CD4-positive, alpha-beta T cell treated with Interleukin-12 subunit alpha and Interleukin-12 subunit beta, for 1 hour (primary cell): ENCODE results near the gene NUAK2.
A peak's percentile ranks its signal among the peaks of the same experiment; 100 is the strongest.

Experiments
- DNase-seq: peaks from one replicate; pipeline ENCODE4 v3.0.0-alpha.2; 2020

The NUAK2 gene

DNA sequence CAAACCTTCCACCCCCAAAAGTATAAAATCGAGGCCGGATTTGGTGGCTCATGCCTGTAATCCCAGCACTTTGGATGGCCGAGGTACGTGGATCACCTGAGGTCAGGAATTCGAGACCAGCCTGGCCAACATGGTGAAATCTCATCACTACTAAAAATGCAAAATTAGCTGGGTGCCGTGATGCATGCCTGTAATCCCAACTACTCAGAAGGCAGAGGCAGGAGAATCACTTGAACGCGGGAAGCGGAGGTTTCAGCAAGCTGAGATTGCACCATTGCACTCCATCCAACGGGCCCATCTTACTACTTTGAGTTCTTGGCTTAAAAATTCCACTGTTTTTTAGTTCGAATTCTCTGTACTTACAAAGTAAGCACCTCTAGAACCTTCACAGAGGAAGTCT, 24.2 kb upstream of the NUAK2 start:
- DNase-seq = no peak

DNA sequence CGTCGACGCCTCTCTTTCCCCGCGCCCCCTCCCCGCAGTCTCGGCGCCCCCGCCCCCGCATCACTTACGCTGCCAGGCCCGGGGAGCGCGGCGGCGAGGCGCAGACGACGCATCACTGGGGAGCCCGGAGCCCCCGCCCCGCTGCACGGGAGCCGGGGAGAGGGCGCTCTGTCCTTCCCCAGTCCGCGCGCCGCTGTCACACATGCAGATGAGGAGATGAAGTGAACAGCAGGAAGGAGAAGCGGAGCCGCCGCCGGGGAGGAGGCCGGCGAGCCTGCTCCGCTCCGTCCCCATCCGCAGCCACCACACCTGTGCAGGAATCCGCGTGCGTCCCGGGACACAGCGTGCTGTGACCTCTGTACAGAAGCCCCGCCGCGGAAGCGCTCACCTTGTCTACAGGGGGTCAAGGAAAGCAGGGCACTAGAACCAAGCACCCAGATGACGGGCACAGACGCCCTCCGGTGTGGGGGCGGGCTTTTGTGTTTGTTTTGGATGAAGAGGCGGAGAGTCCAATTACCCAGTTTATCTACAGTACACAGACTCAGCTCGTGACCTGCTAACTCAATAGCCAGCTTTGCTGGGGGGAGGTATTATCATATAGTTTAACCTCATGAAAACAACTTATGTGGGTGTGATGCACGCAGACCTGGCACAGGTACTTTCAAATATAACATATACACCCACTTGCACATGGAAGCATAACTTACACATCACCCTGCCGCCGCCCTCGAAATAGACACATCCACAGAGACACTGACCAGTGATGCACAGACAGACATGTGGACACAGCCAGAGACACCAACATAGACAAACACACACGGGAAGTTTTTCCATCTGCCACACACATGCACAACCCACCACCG, 22.8 kb upstream of the NUAK2 start:
- DNase-seq = peak; percentile 26

GRCh38 chr1:205343431-205344065, 22.0 kb upstream of the NUAK2 start:
- no peak for DNase-seq

DNA sequence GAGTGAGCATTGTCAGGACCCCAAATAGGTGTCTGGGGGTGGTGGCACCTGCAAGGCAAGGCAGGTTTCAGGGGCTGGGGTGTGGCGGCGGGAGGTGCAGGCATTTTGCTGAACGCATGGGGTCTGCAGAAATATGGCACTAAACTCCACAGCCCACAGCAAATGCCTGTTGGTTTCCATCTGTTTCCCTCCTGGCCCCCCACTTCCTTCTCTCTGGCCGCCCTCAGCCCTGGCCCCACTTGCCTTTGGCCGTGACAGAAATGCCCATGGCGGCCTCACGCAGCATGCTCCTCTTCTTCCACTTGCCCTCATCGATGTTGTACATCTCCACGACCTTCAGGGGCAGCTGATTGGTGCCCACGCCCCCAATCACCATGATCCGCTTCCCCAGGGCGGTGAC, 21.4 kb upstream of the NUAK2 start:
- no peak for DNase-seq

GRCh38 chr1:205340676-205341075, 19.1 kb upstream of the NUAK2 start:
- no peak for DNase-seq

GRCh38 chr1:205339717-205340116, 18.2 kb upstream of the NUAK2 start:
- DNase-seq = no peak

DNA sequence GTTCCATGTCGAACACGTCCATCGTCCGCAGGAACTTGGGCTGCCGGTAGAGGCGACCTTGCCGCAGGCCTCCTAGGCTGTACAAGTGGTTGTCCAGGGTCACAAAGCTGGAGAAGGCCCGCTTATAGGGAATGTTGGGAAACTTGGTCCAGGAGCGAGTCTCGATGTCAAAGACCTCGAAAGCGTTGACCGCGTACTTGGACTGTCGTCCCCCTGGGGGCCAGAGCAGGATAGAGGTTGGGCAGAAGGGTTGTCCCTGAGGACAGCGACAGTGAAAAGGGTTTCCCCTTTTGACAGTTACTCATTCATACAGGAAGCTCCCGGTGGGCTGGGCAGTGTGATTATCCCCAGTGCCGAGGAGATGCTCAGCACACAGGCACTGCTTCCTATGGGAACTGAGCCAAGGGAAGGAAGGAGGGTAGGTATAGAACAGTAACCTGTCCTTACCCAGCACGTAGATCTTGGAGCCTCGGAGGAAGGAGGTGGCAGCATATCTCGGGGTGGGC, 17.7 kb upstream of the NUAK2 start:
- DNase-seq = no peak

GRCh38 chr1:205338011-205338410, 16.5 kb upstream of the NUAK2 start:
- no peak for DNase-seq

DNA sequence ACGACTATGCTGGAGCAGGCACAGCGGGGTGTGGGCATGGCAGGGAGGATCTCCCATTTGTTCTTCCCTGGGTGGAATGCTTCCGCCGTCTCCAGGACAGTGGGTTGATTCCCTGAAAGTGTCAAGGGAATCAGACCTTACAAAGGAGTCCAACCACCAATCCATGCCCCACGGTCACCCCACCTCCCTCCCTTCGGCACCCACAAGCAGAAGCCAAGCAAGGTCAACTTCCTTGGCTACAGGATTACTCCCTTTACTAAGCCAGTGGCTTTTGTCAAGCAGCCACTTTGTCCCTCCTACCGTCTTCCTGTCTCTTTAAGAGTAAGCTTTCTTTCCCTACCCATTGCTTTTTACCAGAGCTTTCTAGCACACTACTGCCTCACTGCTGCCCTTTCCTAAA, 15.9 kb upstream of the NUAK2 start:
- no peak for DNase-seq

DNA sequence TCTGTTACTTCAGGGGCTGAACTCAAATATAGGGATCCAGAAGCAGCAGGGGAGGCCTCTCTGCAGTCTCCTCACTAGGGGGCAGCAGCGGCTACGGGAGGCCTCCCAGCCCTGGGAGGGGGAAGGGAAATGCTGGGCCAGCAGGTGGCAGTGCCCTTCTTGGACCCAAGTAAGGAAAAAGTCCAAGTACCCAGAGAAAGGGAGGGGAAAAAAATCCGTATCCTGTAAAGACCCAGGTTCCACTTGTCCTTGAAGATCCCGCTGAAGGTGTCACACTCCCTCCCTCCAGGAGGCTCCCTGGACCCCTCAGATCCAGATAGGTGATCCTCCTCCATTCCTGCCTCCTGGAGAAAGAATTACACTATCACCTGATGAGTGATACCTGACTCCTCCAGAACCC, 14.1 kb upstream of the NUAK2 start:
- peak; percentile 79 for DNase-seq

DNA sequence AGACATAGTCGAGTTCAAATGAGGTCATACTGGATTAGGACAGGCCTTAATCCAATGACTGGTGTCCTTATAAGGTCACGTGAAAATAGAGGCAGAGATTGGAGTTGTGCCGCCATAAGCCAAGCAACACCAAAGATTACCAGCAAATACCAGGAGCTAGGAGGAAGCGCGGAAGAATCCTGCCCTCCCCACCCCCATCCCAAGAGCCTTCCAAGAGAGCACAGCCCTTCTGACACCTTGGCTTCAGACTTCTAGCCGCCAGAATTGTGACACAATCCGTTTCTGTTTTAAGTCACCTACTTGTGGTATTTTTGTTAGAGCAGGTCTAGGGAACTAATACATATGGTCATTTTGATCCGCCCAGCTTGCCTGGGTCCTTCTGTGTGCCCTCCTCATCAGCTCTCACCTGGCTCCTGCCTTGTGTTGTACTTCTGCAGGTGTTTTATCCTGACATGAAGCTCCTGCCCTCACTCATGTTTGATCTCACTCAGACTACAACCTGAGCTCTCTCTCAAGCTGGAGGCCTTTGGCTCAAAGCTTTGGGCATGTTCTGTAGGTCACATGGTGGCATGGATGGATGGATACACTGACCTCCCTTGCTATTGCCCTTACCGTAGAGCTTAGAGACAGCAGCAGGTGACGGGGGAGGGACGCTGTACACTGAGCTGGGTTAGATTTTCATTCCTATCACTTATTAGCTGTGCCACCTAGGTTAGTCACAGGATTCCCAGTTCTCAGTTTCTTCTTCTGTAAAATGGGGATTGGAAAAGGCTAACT, 10.7 kb upstream of the NUAK2 start:
- DNase-seq = no peak

- DNase-seq = no peak
Measured at GRCh38 chr1:205330150-205330549, 8.6 kb upstream of the NUAK2 start.

DNA sequence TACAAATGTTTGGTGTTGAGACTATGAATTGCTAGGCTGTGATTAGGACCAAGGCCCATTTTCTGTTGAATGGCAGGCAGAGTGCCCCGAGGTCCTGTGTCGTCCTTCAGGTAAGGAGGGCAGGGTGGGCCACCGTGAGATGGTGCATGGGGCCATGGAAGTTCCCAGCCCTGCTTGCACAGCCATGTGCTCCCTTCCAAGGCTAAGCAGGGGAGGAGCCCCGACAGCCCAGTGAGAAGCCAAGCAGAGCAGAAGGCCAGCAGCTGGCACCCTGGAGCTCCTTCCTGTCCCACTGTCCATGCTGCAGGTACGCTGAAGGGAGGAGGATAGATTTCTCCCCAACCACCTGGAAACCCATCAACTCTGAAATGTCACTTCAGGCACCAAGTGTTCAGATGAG, 8.2 kb upstream of the NUAK2 start:
- no peak for DNase-seq

- DNase-seq = no peak
Measured at GRCh38 chr1:205328476-205328875, 6.9 kb upstream of the NUAK2 start.

GRCh38 chr1:205326812-205327466, 5.4 kb upstream of the NUAK2 start:
- DNase-seq = no peak

- DNase-seq = peak; percentile 76
Measured at GRCh38 chr1:205325334-205325884, 3.9 kb upstream of the NUAK2 start.

DNA sequence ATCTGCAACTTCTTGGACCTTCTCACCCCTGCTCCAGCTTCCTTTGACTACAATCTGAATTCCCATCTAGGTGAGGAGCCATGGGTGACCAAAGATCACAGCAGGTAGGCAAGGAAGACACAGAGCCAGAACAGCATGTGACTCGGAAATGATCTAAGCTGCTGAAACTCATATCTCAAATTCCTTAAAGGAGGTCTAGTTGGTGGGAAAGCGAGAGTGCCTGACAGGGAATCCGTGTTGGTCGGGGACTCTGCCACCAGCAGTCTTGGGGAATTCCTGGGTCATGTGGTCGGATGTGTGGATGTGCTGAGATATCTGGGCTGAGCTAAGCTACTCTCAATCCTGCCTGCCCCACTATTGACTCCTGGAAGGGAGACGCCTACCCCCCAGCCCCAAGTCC, 3.2 kb upstream of the NUAK2 start:
- no peak for DNase-seq

- DNase-seq = no peak
Measured at GRCh38 chr1:205323794-205324193, 2.2 kb upstream of the NUAK2 start.

DNA sequence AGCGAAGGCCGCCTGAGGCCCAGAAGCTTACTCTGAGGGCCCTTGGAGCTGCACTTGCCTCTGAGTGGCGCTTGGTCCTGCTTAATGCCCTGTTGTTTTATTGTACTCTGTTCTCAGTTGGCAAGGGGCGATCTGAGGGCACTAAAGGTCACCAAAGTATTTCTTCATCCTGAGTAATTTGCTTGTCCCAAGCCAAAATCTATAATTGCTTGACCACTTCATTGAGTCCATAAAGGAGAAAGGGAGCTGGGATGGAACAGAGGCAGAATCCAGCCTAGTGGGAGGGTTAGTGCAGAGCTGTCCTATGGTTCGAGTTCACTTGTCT, 376 bp upstream of the NUAK2 start:
- no peak for DNase-seq

GRCh38 chr1:205319081-205320018, 2.2 kb downstream of the NUAK2 start:
- peak; percentile 42 for DNase-seq

DNA sequence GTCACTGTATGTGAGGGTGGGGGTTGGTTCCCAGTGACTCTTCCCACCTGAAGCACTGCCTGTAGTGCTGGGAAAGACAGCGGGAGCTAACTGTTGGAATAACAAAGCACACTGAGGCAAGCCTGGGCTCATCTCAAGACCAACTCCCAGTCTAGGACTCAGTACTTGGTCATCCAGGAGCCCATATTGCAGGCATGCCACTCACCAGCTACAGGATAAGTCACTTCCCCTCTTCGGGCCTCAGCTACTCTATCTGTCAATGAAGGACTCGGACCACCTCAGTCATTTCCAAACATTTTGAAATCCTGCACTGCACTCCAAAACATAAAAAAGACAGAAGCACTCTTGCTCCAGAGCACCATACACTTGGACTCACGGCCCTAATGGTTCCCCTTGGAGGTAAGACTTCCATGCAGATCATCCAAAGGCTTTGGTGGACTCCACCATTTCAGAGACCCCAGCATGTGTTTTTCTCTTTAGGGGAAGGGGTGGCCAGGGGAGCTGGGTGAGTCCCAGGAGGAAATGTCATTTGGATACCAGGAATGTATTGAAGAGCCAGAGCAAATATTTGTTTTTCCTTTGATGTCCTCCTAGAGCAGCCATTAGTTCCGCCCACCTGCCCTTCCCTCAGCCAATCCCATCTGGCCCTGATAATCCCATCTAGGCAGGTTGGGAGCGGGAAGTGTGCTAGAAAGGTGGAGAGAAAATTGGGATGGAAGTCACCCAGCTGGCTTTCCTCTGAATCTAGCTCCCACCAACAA, 3.1 kb downstream of the NUAK2 start:
- DNase-seq = no peak
